ENCODE data around the gene LYPD6B. TPM values are rescaled to one million over a fixed set of nuclear protein-coding genes. Genes with fewer than 3 reads are reported as not detected.

The LYPD6B gene
- total RNA-seq, 2 donors from 2014 or later, result 12.6 to 14.5 TPM

- WGBS, 2 experiments (ENCODE audit: insufficient coverage in 1 of 2, insufficient read length in 1 of 2), result 96% methylated on average over 4 of the region's 4 CpGs
- H3K4me3 Mint-ChIP-seq, result no peak overlapping the region
- Histone ChIP-seq H3K9me3 (ENCODE audit: control insufficient read depth, low read length) (no peaks in the 10 kb centered on the region), H3K9ac (ENCODE audit: extremely low read depth, low read length, poor library complexity, severe bottlenecking) (no peak overlapping the region), H3K4me3 (ENCODE audit: low read length) (no peak overlapping the region), H3K27ac (ENCODE audit: low read depth, low read length) (no peak overlapping the region), H3K27me3 (ENCODE audit: control insufficient read depth, insufficient read depth, low read length, poor library complexity, severe bottlenecking) (peaks cover 9% of the 10 kb centered on the region), H3K4me1 (ENCODE audit: control insufficient read depth, insufficient read depth, low read length) (no peaks in the 10 kb centered on the region), H3K36me3 (ENCODE audit: control insufficient read depth, insufficient read depth, low read length) (no peaks in the 10 kb centered on the region)
- H3K36me3 Mint-ChIP-seq (ENCODE audit: low read depth), result no peaks in the 10 kb centered on the region
- no peaks in the 10 kb centered on the region for H3K9me3 Mint-ChIP-seq
- TF ChIP-seq CTCF (conservative IDR thresholded peaks at IDR 0.05), result no peak
- H3K27me3 Mint-ChIP-seq (ENCODE audit: insufficient read depth), result peaks cover 23% of the 10 kb centered on the region
- peaks cover 21% of the 10 kb centered on the region for H3K4me1 Mint-ChIP-seq
- H3K27ac Mint-ChIP-seq, result no peak overlapping the region
- no peak for DNase-seq
These were observed 7.1 kb upstream of the LYPD6B start for GRCh38 chr2:149031396-149031795.

DNA sequence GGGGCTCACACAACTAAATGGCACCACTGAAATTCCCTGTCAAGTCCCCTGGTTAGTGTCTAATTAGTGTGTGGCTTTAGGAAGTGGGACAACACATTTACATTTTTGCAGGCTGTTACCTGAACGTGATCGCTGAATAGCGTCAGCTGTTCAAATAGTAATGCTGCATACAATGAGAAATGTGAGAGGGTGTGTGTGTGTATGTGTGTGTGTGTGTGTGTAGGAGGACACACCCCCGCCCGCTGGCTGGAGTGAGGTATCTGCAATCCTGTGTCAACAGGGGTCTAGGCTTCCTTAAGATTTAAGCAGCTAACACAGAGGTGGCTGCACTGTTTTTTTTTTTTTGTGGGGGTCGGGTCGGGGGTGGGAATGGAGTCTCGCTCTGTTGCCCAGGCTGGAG, 4.8 kb upstream of the LYPD6B start:
- Histone ChIP-seq H3K27me3 (ENCODE audit: control insufficient read depth, insufficient read depth, low read length, poor library complexity, severe bottlenecking) (peaks cover 29% of the 10 kb centered on the region), H3K9me3 (ENCODE audit: control insufficient read depth, low read length) (no peaks in the 10 kb centered on the region), H3K4me3 (ENCODE audit: low read length) (no peak overlapping the region), H3K36me3 (ENCODE audit: control insufficient read depth, insufficient read depth, low read length) (no peaks in the 10 kb centered on the region), H3K27ac (ENCODE audit: low read depth, low read length) (no peak overlapping the region), H3K9ac (ENCODE audit: extremely low read depth, low read length, poor library complexity, severe bottlenecking) (no peak overlapping the region), H3K4me1 (ENCODE audit: control insufficient read depth, insufficient read depth, low read length) (no peaks in the 10 kb centered on the region)
- H3K36me3 Mint-ChIP-seq (ENCODE audit: low read depth), result no peaks in the 10 kb centered on the region
- peak; percentile 67 for DNase-seq
- no peaks in the 10 kb centered on the region for H3K9me3 Mint-ChIP-seq
- peaks cover 19% of the 10 kb centered on the region for H3K4me1 Mint-ChIP-seq
- peaks cover 34% of the 10 kb centered on the region for H3K27me3 Mint-ChIP-seq (ENCODE audit: insufficient read depth)
- WGBS, 2 experiments (ENCODE audit: insufficient coverage in 1 of 2, insufficient read length in 1 of 2), result 80 to 100% methylated on average over 3 to 8 of the region's 8 CpGs
- H3K27ac Mint-ChIP-seq, result no peak overlapping the region
- no peak for TF ChIP-seq CTCF (conservative IDR thresholded peaks at IDR 0.05)
- no peak overlapping the region for H3K4me3 Mint-ChIP-seq

DNA sequence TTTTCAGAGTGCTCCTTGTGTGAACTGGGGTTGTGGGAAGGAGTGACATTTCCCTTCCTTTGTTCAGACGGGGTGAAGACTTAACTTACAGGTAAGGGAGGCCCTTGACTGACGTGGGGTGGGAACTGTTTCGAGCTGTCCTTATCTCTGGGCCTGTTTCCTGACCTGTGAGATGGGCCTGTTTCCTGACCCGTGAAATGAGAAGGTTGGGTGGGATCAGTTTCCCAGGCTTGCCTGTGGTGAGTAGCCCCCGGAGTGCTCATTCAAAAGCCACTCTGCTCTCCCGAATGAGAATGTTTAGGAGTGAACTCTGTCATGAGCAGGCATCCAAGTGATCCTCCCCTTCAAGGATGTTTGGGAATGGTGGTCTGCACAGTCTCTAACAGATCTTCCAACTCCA, 4.1 kb upstream of the LYPD6B start:
- 81% methylated on average over 6 of the region's 6 CpGs; no CpG with 5 or more reads in 1 of the 2 experiments for WGBS, 2 experiments (ENCODE audit: insufficient coverage in 1 of 2, insufficient read length in 1 of 2)

More for the DNA sequence above, 4.1 kb upstream of the LYPD6B start:
- no peak overlapping the region for H3K27ac Mint-ChIP-seq
- DNase-seq, result peak; percentile 52
- no peak overlapping the region for H3K4me3 Mint-ChIP-seq
- H3K36me3 Mint-ChIP-seq (ENCODE audit: low read depth), result no peaks in the 10 kb centered on the region
- TF ChIP-seq CTCF (conservative IDR thresholded peaks at IDR 0.05), result no peak
- peaks cover 39% of the 10 kb centered on the region for H3K27me3 Mint-ChIP-seq (ENCODE audit: insufficient read depth)
- H3K9me3 Mint-ChIP-seq, result no peaks in the 10 kb centered on the region
- H3K27ac ChIP-seq (ENCODE audit: low read depth, low read length), result no peak overlapping the region
- no peaks in the 10 kb centered on the region for H3K4me1 ChIP-seq (ENCODE audit: control insufficient read depth, insufficient read depth, low read length)
- H3K4me3 ChIP-seq (ENCODE audit: low read length), result no peak overlapping the region
- H3K9ac ChIP-seq (ENCODE audit: extremely low read depth, low read length, poor library complexity, severe bottlenecking), result no peak overlapping the region
- H3K27me3 ChIP-seq (ENCODE audit: control insufficient read depth, insufficient read depth, low read length, poor library complexity, severe bottlenecking), result peaks cover 36% of the 10 kb centered on the region
- no peaks in the 10 kb centered on the region for H3K9me3 ChIP-seq (ENCODE audit: control insufficient read depth, low read length)
- no peaks in the 10 kb centered on the region for H3K36me3 ChIP-seq (ENCODE audit: control insufficient read depth, insufficient read depth, low read length)
- H3K4me1 Mint-ChIP-seq, result peaks cover 19% of the 10 kb centered on the region
